Glutamatergic neuron (in vitro differentiated cells): ENCODE measurements around the gene AFF3. TPM values are rescaled to one million over a fixed set of nuclear protein-coding genes. Genes with fewer than 3 reads are reported as not detected.

Experiments
- DNase-seq: peaks from one replicate; pipeline ENCODE4 v3.0.0; 2022
- H3K27ac Mint-ChIP-seq: one replicate; pipeline ENCODE4 v1.8.0; 2020; ENCODE audit warnings: mild to moderate bottlenecking, mixed read lengths, inconsistent platforms; ENCODE audit not compliant: unreplicated experiment
- H3K27me3 Mint-ChIP-seq: one replicate; pipeline ENCODE4 v1.8.0; 2020; ENCODE audit warnings: mild to moderate bottlenecking, moderate library complexity, mixed read lengths, inconsistent platforms; ENCODE audit not compliant: unreplicated experiment
- H3K36me3 Mint-ChIP-seq: one replicate; pipeline ENCODE4 v1.8.0; 2020; ENCODE audit warnings: mild to moderate bottlenecking, mixed read lengths, inconsistent platforms; ENCODE audit not compliant: unreplicated experiment
- H3K4me1 Mint-ChIP-seq: one replicate; pipeline ENCODE4 v1.8.0; 2020; ENCODE audit warnings: mild to moderate bottlenecking, low read depth, mixed read lengths, inconsistent platforms; ENCODE audit not compliant: unreplicated experiment
- H3K4me3 Mint-ChIP-seq: one replicate; pipeline ENCODE4 v1.8.0; 2020; ENCODE audit warnings: mild to moderate bottlenecking, mixed read lengths, inconsistent platforms; ENCODE audit not compliant: unreplicated experiment
- H3K9me3 Mint-ChIP-seq: one replicate; pipeline ENCODE4 v1.8.0; 2020; ENCODE audit warnings: mild to moderate bottlenecking, moderate library complexity, mixed read lengths, inconsistent platforms; ENCODE audit not compliant: unreplicated experiment
- total RNA-seq: library from RNA; stranded (reverse); fragmentation: NEBNext Ultra II Directional; extraction: Animal tissue kit (Norgen Biotek cat#: 25700); gene quantifications from one replicate; pipeline ENCODE4 v1.2.1, GENCODE V29; 2021; ENCODE audit not compliant: unreplicated experiment
- TF ChIP-seq, protein P1 (sequence below): fragments of 200-600 bp; sonication (generic); IDR thresholded peaks from one replicate; pipeline ENCODE4 v1.5.0; 2021; ENCODE audit not compliant: partially characterized antibody, unreplicated experiment

Gene AFF3
- total RNA-seq, 1 donor from 2014 or later, result 125 TPM

DNA sequence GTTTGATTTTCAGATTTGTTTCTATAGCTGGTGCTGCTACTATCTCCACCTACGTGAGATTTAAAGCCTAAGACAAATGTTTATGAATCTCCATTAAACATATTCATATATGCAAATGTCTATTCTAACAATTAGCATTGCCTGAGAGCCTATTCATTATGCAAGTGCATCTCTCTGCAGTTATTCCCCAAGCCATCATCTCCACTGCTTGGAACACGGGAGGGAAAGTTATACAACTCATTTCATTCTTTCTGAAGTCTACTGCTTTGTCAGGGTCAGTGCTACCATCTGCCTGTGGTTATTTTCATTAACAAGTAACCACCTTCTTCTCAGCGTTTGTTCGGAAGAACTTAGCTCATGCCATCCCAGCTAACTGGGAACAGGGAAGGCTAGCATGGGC is 463.8 kb downstream of the AFF3 start:
- no peak overlapping the region for H3K27ac Mint-ChIP-seq
- TF ChIP-seq, protein P1, sequence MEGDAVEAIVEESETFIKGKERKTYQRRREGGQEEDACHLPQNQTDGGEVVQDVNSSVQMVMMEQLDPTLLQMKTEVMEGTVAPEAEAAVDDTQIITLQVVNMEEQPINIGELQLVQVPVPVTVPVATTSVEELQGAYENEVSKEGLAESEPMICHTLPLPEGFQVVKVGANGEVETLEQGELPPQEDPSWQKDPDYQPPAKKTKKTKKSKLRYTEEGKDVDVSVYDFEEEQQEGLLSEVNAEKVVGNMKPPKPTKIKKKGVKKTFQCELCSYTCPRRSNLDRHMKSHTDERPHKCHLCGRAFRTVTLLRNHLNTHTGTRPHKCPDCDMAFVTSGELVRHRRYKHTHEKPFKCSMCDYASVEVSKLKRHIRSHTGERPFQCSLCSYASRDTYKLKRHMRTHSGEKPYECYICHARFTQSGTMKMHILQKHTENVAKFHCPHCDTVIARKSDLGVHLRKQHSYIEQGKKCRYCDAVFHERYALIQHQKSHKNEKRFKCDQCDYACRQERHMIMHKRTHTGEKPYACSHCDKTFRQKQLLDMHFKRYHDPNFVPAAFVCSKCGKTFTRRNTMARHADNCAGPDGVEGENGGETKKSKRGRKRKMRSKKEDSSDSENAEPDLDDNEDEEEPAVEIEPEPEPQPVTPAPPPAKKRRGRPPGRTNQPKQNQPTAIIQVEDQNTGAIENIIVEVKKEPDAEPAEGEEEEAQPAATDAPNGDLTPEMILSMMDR, result no peak
- no peak for DNase-seq
- H3K4me1 Mint-ChIP-seq, result peaks cover 44% of the 10 kb centered on the region
- H3K4me3 Mint-ChIP-seq, result no peak overlapping the region
- peaks cover 13% of the 10 kb centered on the region for H3K27me3 Mint-ChIP-seq
- peaks cover 20% of the 10 kb centered on the region for H3K9me3 Mint-ChIP-seq
- H3K36me3 Mint-ChIP-seq, result no peaks in the 10 kb centered on the region

DNA sequence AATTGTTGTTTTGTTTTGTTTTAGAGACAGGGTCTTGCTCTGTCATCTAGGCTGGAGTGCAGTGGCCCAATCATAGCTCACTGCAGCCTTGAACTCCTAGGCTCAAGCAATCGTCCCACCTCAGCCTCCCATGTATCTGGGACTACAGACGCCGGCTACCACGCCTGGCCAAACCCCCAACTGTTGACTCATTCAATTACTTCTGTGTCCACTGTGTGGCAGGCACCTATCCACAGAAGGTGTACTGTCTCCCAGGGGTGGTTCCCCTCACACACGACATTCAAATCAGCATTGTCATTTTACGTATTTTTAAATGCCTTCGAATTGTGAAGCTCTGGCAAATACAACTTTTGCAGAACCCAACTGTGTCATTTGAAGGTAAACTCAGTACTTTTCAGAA is 464.6 kb downstream of the AFF3 start:
- TF ChIP-seq, protein P1, result no peak
- H3K27me3 Mint-ChIP-seq, result peaks cover 8% of the 10 kb centered on the region
- DNase-seq, result no peak
- no peaks in the 10 kb centered on the region for H3K36me3 Mint-ChIP-seq
- no peak overlapping the region for H3K4me3 Mint-ChIP-seq
- H3K27ac Mint-ChIP-seq, result no peak overlapping the region
- H3K9me3 Mint-ChIP-seq, result peaks cover 12% of the 10 kb centered on the region
- H3K4me1 Mint-ChIP-seq, result peaks cover 40% of the 10 kb centered on the region

DNA sequence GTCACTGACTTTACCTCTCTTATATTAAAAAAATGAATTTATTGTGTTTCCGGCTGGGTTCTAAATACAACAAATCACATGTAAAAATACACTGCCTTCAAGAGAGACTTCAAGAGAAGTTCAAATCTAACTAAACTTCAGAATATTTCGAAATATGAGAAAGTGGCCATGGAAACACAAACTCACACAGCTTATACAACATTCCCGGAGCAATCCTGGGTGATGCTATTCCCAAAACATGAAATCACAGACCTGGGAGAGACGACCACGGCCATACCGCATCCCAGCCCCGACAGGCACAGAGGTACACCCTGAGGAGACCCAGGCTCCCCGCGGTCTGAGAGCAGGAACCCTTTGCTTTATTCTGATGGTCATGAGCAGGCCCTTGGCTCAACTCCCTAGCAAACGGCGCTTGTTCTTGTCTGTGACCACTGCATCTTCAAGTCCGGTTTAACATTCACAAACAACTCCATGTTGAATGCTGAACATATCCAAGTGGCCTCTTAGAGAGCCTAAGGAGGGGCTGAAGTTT is 467.2 kb downstream of the AFF3 start:
- Mint-ChIP-seq H3K36me3 (no peaks in the 10 kb centered on the region), H3K9me3 (peaks cover 8% of the 10 kb centered on the region), H3K4me3 (no peak overlapping the region), H3K27ac (no peak overlapping the region), H3K4me1 (peaks cover 34% of the 10 kb centered on the region), H3K27me3 (peaks cover 4% of the 10 kb centered on the region)
- no peak for DNase-seq
- TF ChIP-seq, protein P1, result no peak

DNA sequence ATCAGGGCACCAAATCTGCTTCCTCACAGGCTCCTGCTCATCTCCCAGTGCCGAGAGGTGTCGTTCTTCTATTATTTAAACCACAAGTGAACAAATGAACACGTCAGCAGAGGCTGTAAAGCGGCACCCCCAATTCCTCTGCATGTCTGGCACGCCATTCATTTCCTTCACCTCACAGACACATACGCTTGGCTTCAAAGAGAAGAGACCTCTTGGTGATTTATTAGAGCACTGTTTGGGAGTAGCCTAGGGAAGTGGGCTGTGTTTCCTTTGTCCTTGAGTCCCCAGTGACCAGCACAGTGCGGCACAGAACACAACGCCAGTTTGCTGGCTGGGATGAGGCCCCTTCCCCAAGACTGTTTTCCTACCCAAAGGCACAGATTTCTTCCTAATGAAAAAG is 468.3 kb downstream of the AFF3 start:
- Mint-ChIP-seq H3K4me1 (peaks cover 28% of the 10 kb centered on the region), H3K4me3 (no peak overlapping the region), H3K27me3 (peaks cover 4% of the 10 kb centered on the region), H3K36me3 (peaks cover 3% of the 10 kb centered on the region), H3K27ac (no peak overlapping the region), H3K9me3 (peaks cover 8% of the 10 kb centered on the region)
- no peak for DNase-seq
- TF ChIP-seq, protein P1, result no peak

DNA sequence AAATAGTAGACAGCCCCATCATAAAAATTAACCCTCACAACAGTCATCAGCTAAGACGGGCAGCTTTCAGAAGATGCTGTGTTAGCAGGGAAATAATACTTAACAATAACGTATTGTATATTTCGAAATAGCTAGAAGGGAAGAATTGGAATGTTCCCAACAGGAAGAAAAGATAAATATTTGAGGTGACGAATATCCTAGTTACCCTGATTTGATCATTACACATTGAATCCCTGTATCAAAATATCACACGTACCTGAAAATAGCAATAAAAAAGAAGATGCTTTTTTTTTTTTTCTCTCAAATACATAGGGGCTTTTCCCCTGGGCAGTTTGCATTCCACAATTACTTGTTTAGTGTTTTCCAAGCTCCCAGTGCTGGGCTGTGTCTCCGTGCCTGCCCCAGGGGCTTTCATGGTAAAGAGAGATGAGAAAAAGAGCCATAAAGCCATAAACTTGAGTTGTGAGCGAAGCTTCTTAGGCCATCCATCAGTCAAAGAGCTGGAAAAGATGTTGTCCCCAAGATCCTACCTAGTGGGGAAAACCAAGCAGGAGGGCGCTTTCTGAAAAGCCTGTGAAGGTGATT is 469.5 kb downstream of the AFF3 start:
- TF ChIP-seq, protein P1, result no peak
- DNase-seq, result no peak
- Mint-ChIP-seq H3K27me3 (peaks cover 4% of the 10 kb centered on the region), H3K4me1 (peaks cover 25% of the 10 kb centered on the region), H3K36me3 (peaks cover 8% of the 10 kb centered on the region), H3K27ac (no peak overlapping the region), H3K9me3 (peaks cover 5% of the 10 kb centered on the region), H3K4me3 (no peak overlapping the region)
